SK-N-SH (cell line): ENCODE results near the gene MEGF10. TPM values are rescaled to one million over a fixed set of nuclear protein-coding genes. Genes with fewer than 3 reads are reported as not detected.

Source experiments
- CTCF ChIA-PET: fragments of 300-600, 350-600 bp; formaldehyde crosslinking; extraction: SDS; loops from one replicate; lab custom pipeline; 2021; lab: Yijun Ruan, JAX
- POLR2A ChIA-PET: fragments of 350-600 bp; sonication (Branson Sonifier 250); formaldehyde crosslinking; extraction: SDS; loops from one replicate; lab custom pipeline; 2020; ENCODE audit warnings: antibody characterized with exemption, inconsistent platforms; lab: Yijun Ruan, JAX
- DNase-seq: peaks from one replicate; pipeline ENCODE4 v3.0.0; 2012
- H2AFZ ChIP-seq: fragments of 200-600 bp; sonication (generic); 2 replicates; pipeline ENCODE4 v1.8.1; 2016; ENCODE audit warnings: antibody characterized with exemption, mild to moderate bottlenecking, low read depth
- H3F3A ChIP-seq: fragments of 200-600 bp; sonication (generic); replicated peaks from 2 replicates; pipeline ENCODE3; 2016; ENCODE audit warnings: antibody characterized with exemption, mild to moderate bottlenecking; ENCODE audit not compliant: insufficient read depth
- H3K27ac ChIP-seq, 2 experiments: fragments of 200-500 bp in 1 of 2; fragments of 200-600 bp in 1 of 2; sonication (Bioruptor generic) in 1 of 2; sonication (generic), shearing (Covaris generic) in 1 of 2; 2 replicates each; pipeline versions ENCODE4 v1.5.1 to v1.6.1; 2014 to 2016; ENCODE audit warnings: low read depth in 2 of 2, inconsistent platforms in 1 of 2, low read length in 1 of 2, mild to moderate bottlenecking in 1 of 2, mixed read lengths in 1 of 2
- H3K27me3 ChIP-seq: fragments of 200-600 bp; sonication (generic), shearing (Covaris generic); 2 replicates; pipeline ENCODE4 v1.6.1; 2016; ENCODE audit warnings: mixed run types; ENCODE audit not compliant: insufficient read depth
- H3K36me3 ChIP-seq, 2 experiments: fragments of 200-500 bp in 1 of 2; fragments of 200-600 bp in 1 of 2; sonication (Bioruptor generic) in 1 of 2; sonication (generic) in 1 of 2; replicated peaks in 1 of 2; 2 replicates each; pipeline versions ENCODE3 to v1.5.1; 2014 to 2016; ENCODE audit warnings: low read length in 1 of 2, mild to moderate bottlenecking in 1 of 2; ENCODE audit not compliant: insufficient read depth in 2 of 2, control insufficient read depth in 1 of 2
- H3K4me1 ChIP-seq, 2 experiments: fragments of 200-500 bp in 1 of 2; fragments of 200-600 bp in 1 of 2; sonication (Bioruptor generic) in 1 of 2; sonication (generic), shearing (Covaris generic) in 1 of 2; 2 replicates each; pipeline versions ENCODE4 v1.5.1 to v1.6.1; 2014 to 2016; ENCODE audit warnings: low read depth in 1 of 2, low read length in 1 of 2, mixed run types in 1 of 2; ENCODE audit not compliant: insufficient read depth in 2 of 2, control insufficient read depth in 1 of 2
- H3K4me2 ChIP-seq: fragments of 200-600 bp; sonication (generic), shearing (Covaris generic); 2 replicates; pipeline ENCODE4 v1.6.1; 2017; ENCODE audit warnings: mixed run types
- H3K4me3 ChIP-seq, 2 experiments: fragments of 200-500 bp in 1 of 2; fragments of 200-600 bp in 1 of 2; sonication (Bioruptor generic) in 1 of 2; sonication (generic), shearing (Covaris generic) in 1 of 2; 2 replicates each; pipeline versions ENCODE4 v1.5.1 to v1.8.1; 2014 to 2016; ENCODE audit warnings: low read depth in 2 of 2, inconsistent platforms in 1 of 2, low read length in 1 of 2, mild to moderate bottlenecking in 1 of 2, mixed read lengths in 1 of 2, moderate library complexity in 1 of 2
- H3K79me2 ChIP-seq: fragments of 200-600 bp; sonication (generic); 2 replicates; pipeline ENCODE4 v1.8.1; 2017; ENCODE audit warnings: mild to moderate bottlenecking; ENCODE audit not compliant: insufficient read depth
- H3K9ac ChIP-seq: fragments of 200-600 bp; sonication (generic); 2 replicates; pipeline ENCODE4 v1.6.1; 2017; ENCODE audit warnings: mixed run types
- H3K9me2 ChIP-seq: fragments of 200-600 bp; sonication (generic); 2 replicates; pipeline ENCODE4 v1.6.1; 2017; ENCODE audit warnings: mixed run types
- H3K9me3 ChIP-seq: fragments of 200-600 bp; sonication (generic); 2 replicates; pipeline ENCODE4 v1.6.1; 2017; ENCODE audit warnings: mixed run types, mild to moderate bottlenecking, moderate library complexity
- H4K20me1 ChIP-seq: fragments of 200-600 bp; sonication (generic); 2 replicates; pipeline ENCODE4 v1.6.1; 2017; ENCODE audit warnings: mild to moderate bottlenecking, mixed run types; ENCODE audit not compliant: insufficient read depth
- CTCF ChIP-seq: fragments of 200-600 bp; sonication (generic); IDR thresholded peaks from 2 replicates; pipeline ENCODE4 v1.6.1; 2017; ENCODE audit warnings: antibody characterized with exemption, mild to moderate bottlenecking, moderate library complexity
- ELF1 ChIP-seq: IDR thresholded peaks from 2 replicates; pipeline ENCODE4 v1.4.0; 2012
- FOSL2 ChIP-seq: IDR thresholded peaks from 2 replicates; pipeline ENCODE4 v1.4.0; 2012; ENCODE audit warnings: low read depth, mild to moderate bottlenecking, moderate library complexity, borderline replicate concordance
- FOXJ3 ChIP-seq: sonication (generic); formaldehyde crosslinking; IDR thresholded peaks from 2 replicates; pipeline ENCODE4 v1.5.1; 2020; ENCODE audit warnings: mild to moderate bottlenecking, missing genetic modification reagents
- GABPA ChIP-seq: IDR thresholded peaks from 2 replicates; pipeline ENCODE4 v1.4.0; 2012; ENCODE audit warnings: low read depth, mild to moderate bottlenecking
- IRF3 ChIP-seq: fragments of 150-350 bp; IDR thresholded peaks from 2 replicates; pipeline ENCODE4 v1.6.1; 2016; ENCODE audit warnings: mild to moderate bottlenecking, low read depth, low read length
- MXI1 ChIP-seq: IDR thresholded peaks from 2 replicates; pipeline ENCODE4 v1.6.1; 2012; ENCODE audit warnings: mild to moderate bottlenecking, low read depth, low read length, improper control_type of control experiment
- NFIC ChIP-seq: IDR thresholded peaks from 2 replicates; pipeline ENCODE4 v1.4.0; 2012; ENCODE audit warnings: borderline replicate concordance
- POLR2AphosphoS5 ChIP-seq: IDR thresholded peaks from 2 replicates; pipeline ENCODE4 v1.6.1; 2012; ENCODE audit warnings: low read depth, low read length
- RCOR1 ChIP-seq: fragments of 150-350 bp; IDR thresholded peaks from 2 replicates; pipeline ENCODE4 v1.6.1; 2017; ENCODE audit warnings: antibody characterized with exemption, low read length
- RXRA ChIP-seq: IDR thresholded peaks from 2 replicates; pipeline ENCODE4 v1.4.0; 2012; ENCODE audit warnings: low read depth, mild to moderate bottlenecking, borderline replicate concordance
- TCF12 ChIP-seq: IDR thresholded peaks from 2 replicates; pipeline ENCODE4 v1.4.0; 2012
- YY1 ChIP-seq: IDR thresholded peaks from 2 replicates; pipeline ENCODE4 v1.4.0; 2012; ENCODE audit warnings: low read depth, mild to moderate bottlenecking
- ZBTB33 ChIP-seq: IDR thresholded peaks from 2 replicates; pipeline ENCODE4 v1.4.0; 2012; ENCODE audit warnings: low read depth, borderline replicate concordance
- WGBS: methylation state at CpG from one replicate; pipeline ENCODE4 v1.1.6; 2017; ENCODE audit warnings: low lambda C conversion rate; 5-methylcytosine and 5-hydroxymethylcytosine counted together
- polyA plus RNA-seq, 3 experiments: library from polyadenylated mRNA; depleted of rRNA; stranded (reverse); fragments of >200 nt; gene quantifications; 2 replicates each; pipeline ENCODE4 v1.2.3, GENCODE V29; 2012
- TF ChIP-seq, protein P1 (sequence below): fragments of 150-350 bp; IDR thresholded peaks from 2 replicates; pipeline ENCODE4 v1.6.1; 2017; ENCODE audit warnings: antibody characterized with exemption, low read length, low read depth, borderline replicate concordance

The MEGF10 gene
- polyA plus RNA-seq, 1 of the 3 experiments (the other 2 are of a cell fraction), result 1.1 TPM

DNA sequence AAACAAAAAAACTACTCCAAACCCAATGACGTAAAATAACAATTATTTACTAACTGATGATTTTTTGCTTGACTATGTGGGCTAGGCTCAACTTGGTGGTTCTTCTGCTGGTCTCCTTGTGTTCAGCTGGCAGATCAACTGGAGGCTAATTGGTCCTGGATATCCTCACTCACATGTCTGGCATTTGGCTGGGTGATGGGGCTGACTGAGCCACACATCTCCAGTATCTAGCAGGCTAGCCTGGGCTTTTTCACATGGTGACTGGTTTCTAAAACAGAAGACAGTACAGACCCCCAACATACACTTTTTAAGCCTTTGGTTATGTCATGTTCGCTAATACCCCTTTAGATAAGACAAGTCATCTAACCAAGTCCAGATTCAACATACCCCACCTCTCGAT is 122.1 kb downstream of the MEGF10 start:
- no peaks in the 10 kb centered on the region for H3F3A ChIP-seq
- no peaks in the 10 kb centered on the region for H3K9me3 ChIP-seq
- POLR2A ChIA-PET, result no interaction called here
- WGBS, result 84% methylated on average over 3 of the region's 3 CpGs
- no peak overlapping the region for H3K4me3 ChIP-seq
- DNase-seq, result peak; percentile 23
- H3K27ac ChIP-seq, result no peak overlapping the region
- H3K9me2 ChIP-seq, result no peaks in the 10 kb centered on the region
- no peaks in the 10 kb centered on the region; a peak in 2 of 4 replicates for H3K4me1 ChIP-seq
- TF ChIP-seq ELF1, result no peak
- TF ChIP-seq GABPA, result no peak
- TF ChIP-seq CTCF, result no peak
- TF ChIP-seq IRF3, result no peak
- no peak overlapping the region for H3K4me2 ChIP-seq
- H4K20me1 ChIP-seq, result no peaks in the 10 kb centered on the region
- no peak overlapping the region for H2AFZ ChIP-seq
- H3K79me2 ChIP-seq, result no peaks in the 10 kb centered on the region
- no peaks in the 10 kb centered on the region for H3K27me3 ChIP-seq
- no peaks in the 10 kb centered on the region for H3K36me3 ChIP-seq
- H3K9ac ChIP-seq, result no peak overlapping the region
- CTCF ChIA-PET, result interaction anchor here (1.5 kb wide), 2 partner anchors 20 to 123 kb away, joined by 3 to 4 read pairs; no protein-coding TSS in a partner anchor

GRCh38 chr5:127415034-127415433 is 124.4 kb downstream of the MEGF10 start:
- ChIA-PET POLR2A (no interaction called here), CTCF (no interaction called here)
- no peak overlapping the region for H2AFZ ChIP-seq
- H3F3A ChIP-seq, result no peaks in the 10 kb centered on the region
- no peaks in the 10 kb centered on the region; a peak in 2 of 4 replicates for H3K4me1 ChIP-seq
- 48% methylated on average over 2 of the region's 2 CpGs for WGBS
- no peak for TF ChIP-seq ZBTB33
- no peak for TF ChIP-seq RXRA
- TF ChIP-seq YY1, result no peak
- TF ChIP-seq TCF12, result no peak
- no peak for TF ChIP-seq NFIC
- TF ChIP-seq IRF3, result no peak
- no peak for TF ChIP-seq FOXJ3 (CRISPR knock-in tag)
- TF ChIP-seq RCOR1, result no peak
- no peak for TF ChIP-seq CTCF
- no peak for TF ChIP-seq MXI1
- no peak for TF ChIP-seq POLR2AphosphoS5
- TF ChIP-seq FOSL2, result no peak
- TF ChIP-seq, protein P1, sequence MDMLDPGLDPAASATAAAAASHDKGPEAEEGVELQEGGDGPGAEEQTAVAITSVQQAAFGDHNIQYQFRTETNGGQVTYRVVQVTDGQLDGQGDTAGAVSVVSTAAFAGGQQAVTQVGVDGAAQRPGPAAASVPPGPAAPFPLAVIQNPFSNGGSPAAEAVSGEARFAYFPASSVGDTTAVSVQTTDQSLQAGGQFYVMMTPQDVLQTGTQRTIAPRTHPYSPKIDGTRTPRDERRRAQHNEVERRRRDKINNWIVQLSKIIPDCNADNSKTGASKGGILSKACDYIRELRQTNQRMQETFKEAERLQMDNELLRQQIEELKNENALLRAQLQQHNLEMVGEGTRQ, result no peak
- no peak for DNase-seq
- no peak overlapping the region for H3K4me3 ChIP-seq
- no peak overlapping the region for H3K4me2 ChIP-seq
- no peaks in the 10 kb centered on the region for H3K27me3 ChIP-seq
- no peaks in the 10 kb centered on the region for H3K9me3 ChIP-seq
- no peaks in the 10 kb centered on the region for H3K79me2 ChIP-seq
- H3K36me3 ChIP-seq, result no peaks in the 10 kb centered on the region
- no peaks in the 10 kb centered on the region for H3K9me2 ChIP-seq
- H3K27ac ChIP-seq, result no peak overlapping the region
- H4K20me1 ChIP-seq, result no peaks in the 10 kb centered on the region
- H3K9ac ChIP-seq, result no peak overlapping the region
